Neural cell (in vitro differentiated cells): ENCODE results near the gene NFAM1. TPM values are rescaled to one million over a fixed set of nuclear protein-coding genes. Genes with fewer than 3 reads are reported as not detected.
A peak's percentile ranks its signal among the peaks of the same experiment; 100 is the strongest.

ENCODE experiments used
- H2AFZ ChIP-seq: fragments of 200-600, 300-800 bp; sonication (generic), shearing (Covaris generic); 2 replicates; pipeline ENCODE4 v1.6.0; 2014; ENCODE audit warnings: low read depth, mild to moderate bottlenecking, antibody characterized with exemption, low read length, moderate library complexity
- H3F3A ChIP-seq: fragments of 200-600 bp; shearing (Covaris generic); 2 replicates; pipeline ENCODE4 v1.6.1; 2016; ENCODE audit warnings: mild to moderate bottlenecking, moderate library complexity, mixed read lengths, antibody characterized with exemption, low read length; ENCODE audit not compliant: insufficient read depth, poor library complexity, severe bottlenecking
- H3K27ac ChIP-seq: fragments of 200-600, 300-800 bp; sonication (generic), shearing (Covaris generic); 2 replicates; pipeline ENCODE4 v1.5.1; 2014; ENCODE audit warnings: mild to moderate bottlenecking, low read length, moderate library complexity
- H3K27me3 ChIP-seq: fragments of 300-800, 200-600 bp; sonication (generic), shearing (Covaris generic); 2 replicates; pipeline ENCODE4 v1.6.0; 2014; ENCODE audit warnings: mild to moderate bottlenecking, low read depth, low read length, moderate library complexity; ENCODE audit not compliant: insufficient read depth
- H3K36me3 ChIP-seq: fragments of 300-800, 200-600 bp; sonication (generic), shearing (Covaris generic); 2 replicates; pipeline ENCODE4 v1.5.1; 2014; ENCODE audit warnings: mild to moderate bottlenecking, antibody characterized with exemption, low read length, moderate library complexity; ENCODE audit not compliant: insufficient read depth
- H3K4me2 ChIP-seq: fragments of 300-800, 200-600 bp; sonication (generic), shearing (Covaris generic); 2 replicates; pipeline ENCODE4 v1.6.0; 2014; ENCODE audit warnings: mild to moderate bottlenecking, low read length
- H3K4me3 ChIP-seq: fragments of 300-800, 200-600 bp; sonication (generic), shearing (Covaris generic); 2 replicates; pipeline ENCODE4 v1.5.1; 2014; ENCODE audit warnings: mild to moderate bottlenecking, low read length, moderate library complexity
- H3K79me2 ChIP-seq: fragments of 200-600 bp; shearing (Covaris generic); replicated peaks from 2 replicates; pipeline ENCODE4 v1.6.0; 2014; ENCODE audit warnings: mild to moderate bottlenecking, low read length, moderate library complexity; ENCODE audit not compliant: insufficient read depth
- H3K9ac ChIP-seq: fragments of 300-800, 200-600 bp; sonication (generic), shearing (Covaris generic); 2 replicates; pipeline ENCODE4 v1.6.1; 2016; ENCODE audit warnings: mild to moderate bottlenecking, low read length, mixed read lengths
- H3K9me2 ChIP-seq: fragments of 200-600 bp; shearing (Covaris generic); 2 replicates; pipeline ENCODE4 v1.6.1; 2016; ENCODE audit warnings: mild to moderate bottlenecking, low read length, mixed read lengths; ENCODE audit not compliant: insufficient read depth
- H3K9me3 ChIP-seq: fragments of 200-600, 300-800 bp; sonication (generic), shearing (Covaris generic); 2 replicates; pipeline ENCODE4 v1.6.1; 2016; ENCODE audit warnings: mild to moderate bottlenecking, mixed run types, low read length, moderate library complexity, mixed read lengths
- H4K20me1 ChIP-seq: fragments of 200-600 bp; shearing (Covaris generic); 2 replicates; pipeline ENCODE4 v1.6.1; 2016; ENCODE audit warnings: mild to moderate bottlenecking, mixed run types; ENCODE audit not compliant: insufficient read depth
- EP300 ChIP-seq: fragments of 450-650 bp; conservative IDR thresholded peaks from 2 replicates; pipeline ENCODE4 v1.6.1; 2014; ENCODE audit warnings: antibody characterized with exemption, mild to moderate bottlenecking, moderate library complexity; ENCODE audit not compliant: poor library complexity, severe bottlenecking
- EZH2 ChIP-seq: fragments of 200-600, 300-800 bp; shearing (Covaris generic), sonication (generic); IDR thresholded peaks from 2 replicates; pipeline ENCODE4 v1.6.1; 2014; ENCODE audit warnings: antibody characterized with exemption, low read length, borderline replicate concordance, mild to moderate bottlenecking; ENCODE audit not compliant: insufficient read depth, poor library complexity, severe bottlenecking
- MXI1 ChIP-seq: fragments of 450-650 bp; conservative IDR thresholded peaks from 2 replicates; pipeline ENCODE4 v1.6.1; 2014; ENCODE audit warnings: antibody characterized with exemption, mild to moderate bottlenecking; ENCODE audit not compliant: poor library complexity, severe bottlenecking
- POLR2AphosphoS5 ChIP-seq: IDR thresholded peaks from 2 replicates; pipeline ENCODE4 v1.6.1; 2012
- RAD21 ChIP-seq: fragments of 450-650 bp; conservative IDR thresholded peaks from 2 replicates; pipeline ENCODE4 v1.6.1; 2014; ENCODE audit warnings: antibody characterized with exemption, mild to moderate bottlenecking, moderate library complexity
- SMC3 ChIP-seq: fragments of 450-650 bp; conservative IDR thresholded peaks from 2 replicates; pipeline ENCODE4 v1.6.1; 2014; ENCODE audit warnings: antibody characterized with exemption, mild to moderate bottlenecking, moderate library complexity; ENCODE audit not compliant: poor library complexity
- TAF1 ChIP-seq: IDR thresholded peaks from 2 replicates; pipeline ENCODE4 v1.6.1; 2012; ENCODE audit warnings: low read depth
- polyA plus RNA-seq: library from polyadenylated mRNA; depleted of rRNA; stranded (reverse); fragments of >200 nt; gene quantifications from 2 replicates; pipeline ENCODE4 v1.2.3, GENCODE V29; 2014
- TF ChIP-seq, protein P1 (sequence below): IDR thresholded peaks from 2 replicates; pipeline ENCODE4 v1.6.1; 2012; ENCODE audit warnings: borderline replicate concordance
- TF ChIP-seq, protein P2 (sequence below): fragments of 450-650 bp; IDR thresholded peaks from 2 replicates; pipeline ENCODE4 v1.5.1; 2014; ENCODE audit warnings: antibody characterized with exemption, mild to moderate bottlenecking, moderate library complexity; ENCODE audit not compliant: poor library complexity, severe bottlenecking

NFAM1 gene
- polyA plus RNA-seq, 1 donor from 2014 or later, result 0.05 TPM

DNA sequence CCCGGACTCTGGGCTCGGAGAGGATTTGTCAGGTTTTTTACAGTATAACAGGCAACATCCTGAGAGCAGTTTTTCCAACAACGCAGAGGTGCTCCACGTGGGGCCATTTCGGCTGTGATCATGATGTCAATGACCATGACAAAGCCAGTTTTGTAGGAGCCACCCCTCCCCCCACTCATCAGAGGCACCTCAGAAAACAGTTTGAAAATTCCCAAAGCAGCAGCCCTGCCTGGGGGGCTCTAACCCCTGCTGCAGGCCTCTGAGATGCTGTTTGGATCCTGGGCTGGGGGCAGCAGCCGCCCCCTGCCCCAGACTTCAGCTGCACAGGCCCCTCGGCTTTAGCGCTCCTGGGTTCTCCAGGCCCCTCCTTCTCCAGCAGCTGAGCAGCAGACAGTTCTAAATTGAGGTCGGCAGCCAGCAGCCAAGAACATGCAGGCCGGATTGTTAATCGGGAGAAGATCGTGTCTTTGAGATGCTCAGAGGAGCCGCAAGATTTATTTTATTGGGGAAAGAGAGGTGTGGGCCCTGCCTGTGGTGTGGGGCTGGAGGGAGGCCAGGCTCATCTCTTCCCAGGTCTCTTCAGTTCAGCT lies 19.4 kb downstream of the NFAM1 start:
- TF ChIP-seq, protein P1, sequence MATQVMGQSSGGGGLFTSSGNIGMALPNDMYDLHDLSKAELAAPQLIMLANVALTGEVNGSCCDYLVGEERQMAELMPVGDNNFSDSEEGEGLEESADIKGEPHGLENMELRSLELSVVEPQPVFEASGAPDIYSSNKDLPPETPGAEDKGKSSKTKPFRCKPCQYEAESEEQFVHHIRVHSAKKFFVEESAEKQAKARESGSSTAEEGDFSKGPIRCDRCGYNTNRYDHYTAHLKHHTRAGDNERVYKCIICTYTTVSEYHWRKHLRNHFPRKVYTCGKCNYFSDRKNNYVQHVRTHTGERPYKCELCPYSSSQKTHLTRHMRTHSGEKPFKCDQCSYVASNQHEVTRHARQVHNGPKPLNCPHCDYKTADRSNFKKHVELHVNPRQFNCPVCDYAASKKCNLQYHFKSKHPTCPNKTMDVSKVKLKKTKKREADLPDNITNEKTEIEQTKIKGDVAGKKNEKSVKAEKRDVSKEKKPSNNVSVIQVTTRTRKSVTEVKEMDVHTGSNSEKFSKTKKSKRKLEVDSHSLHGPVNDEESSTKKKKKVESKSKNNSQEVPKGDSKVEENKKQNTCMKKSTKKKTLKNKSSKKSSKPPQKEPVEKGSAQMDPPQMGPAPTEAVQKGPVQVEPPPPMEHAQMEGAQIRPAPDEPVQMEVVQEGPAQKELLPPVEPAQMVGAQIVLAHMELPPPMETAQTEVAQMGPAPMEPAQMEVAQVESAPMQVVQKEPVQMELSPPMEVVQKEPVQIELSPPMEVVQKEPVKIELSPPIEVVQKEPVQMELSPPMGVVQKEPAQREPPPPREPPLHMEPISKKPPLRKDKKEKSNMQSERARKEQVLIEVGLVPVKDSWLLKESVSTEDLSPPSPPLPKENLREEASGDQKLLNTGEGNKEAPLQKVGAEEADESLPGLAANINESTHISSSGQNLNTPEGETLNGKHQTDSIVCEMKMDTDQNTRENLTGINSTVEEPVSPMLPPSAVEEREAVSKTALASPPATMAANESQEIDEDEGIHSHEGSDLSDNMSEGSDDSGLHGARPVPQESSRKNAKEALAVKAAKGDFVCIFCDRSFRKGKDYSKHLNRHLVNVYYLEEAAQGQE, result no peak
- TF ChIP-seq, protein P2, sequence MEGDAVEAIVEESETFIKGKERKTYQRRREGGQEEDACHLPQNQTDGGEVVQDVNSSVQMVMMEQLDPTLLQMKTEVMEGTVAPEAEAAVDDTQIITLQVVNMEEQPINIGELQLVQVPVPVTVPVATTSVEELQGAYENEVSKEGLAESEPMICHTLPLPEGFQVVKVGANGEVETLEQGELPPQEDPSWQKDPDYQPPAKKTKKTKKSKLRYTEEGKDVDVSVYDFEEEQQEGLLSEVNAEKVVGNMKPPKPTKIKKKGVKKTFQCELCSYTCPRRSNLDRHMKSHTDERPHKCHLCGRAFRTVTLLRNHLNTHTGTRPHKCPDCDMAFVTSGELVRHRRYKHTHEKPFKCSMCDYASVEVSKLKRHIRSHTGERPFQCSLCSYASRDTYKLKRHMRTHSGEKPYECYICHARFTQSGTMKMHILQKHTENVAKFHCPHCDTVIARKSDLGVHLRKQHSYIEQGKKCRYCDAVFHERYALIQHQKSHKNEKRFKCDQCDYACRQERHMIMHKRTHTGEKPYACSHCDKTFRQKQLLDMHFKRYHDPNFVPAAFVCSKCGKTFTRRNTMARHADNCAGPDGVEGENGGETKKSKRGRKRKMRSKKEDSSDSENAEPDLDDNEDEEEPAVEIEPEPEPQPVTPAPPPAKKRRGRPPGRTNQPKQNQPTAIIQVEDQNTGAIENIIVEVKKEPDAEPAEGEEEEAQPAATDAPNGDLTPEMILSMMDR, result no peak
- TF ChIP-seq EP300 (no peak), RAD21 (no peak), EZH2 (no peak), POLR2AphosphoS5 (no peak), SMC3 (no peak), MXI1 (no peak), TAF1 (no peak)
- H3K27ac ChIP-seq, result peak overlapping the region; percentile 24
- no peak overlapping the region for H3K4me3 ChIP-seq
- no peaks in the 10 kb centered on the region for H4K20me1 ChIP-seq
- H3K36me3 ChIP-seq, result no peaks in the 10 kb centered on the region
- H2AFZ ChIP-seq, result no peak overlapping the region
- H3K9me2 ChIP-seq, result no peaks in the 10 kb centered on the region
- no peaks in the 10 kb centered on the region for H3K9me3 ChIP-seq
- no peaks in the 10 kb centered on the region for H3K79me2 ChIP-seq
- no peak overlapping the region for H3K4me2 ChIP-seq
- H3F3A ChIP-seq, result no peaks in the 10 kb centered on the region
- peak overlapping the region; percentile 42 for H3K9ac ChIP-seq
- no peaks in the 10 kb centered on the region for H3K27me3 ChIP-seq

DNA sequence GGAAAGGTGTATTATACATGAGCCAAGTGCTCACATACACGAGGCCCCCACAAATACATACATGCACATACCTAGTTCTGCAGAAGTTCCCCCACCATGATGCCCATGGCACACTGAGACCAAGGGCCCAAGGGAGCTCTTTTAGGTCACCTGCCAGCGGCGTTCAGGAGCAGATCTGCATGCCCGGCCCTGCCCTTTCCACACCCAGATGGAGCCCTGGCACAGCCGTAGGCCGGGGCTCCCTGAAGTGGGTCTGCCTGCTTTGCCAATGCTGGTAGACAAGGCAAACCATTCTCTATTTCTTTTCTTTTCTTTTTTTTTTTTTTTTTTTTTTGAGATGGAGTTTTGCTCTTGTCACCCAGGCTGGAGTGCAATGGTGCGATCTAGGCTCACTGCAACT lies 21.5 kb downstream of the NFAM1 start:
- no peaks in the 10 kb centered on the region for H3K9me2 ChIP-seq
- H3K4me3 ChIP-seq, result no peak overlapping the region
- TF ChIP-seq SMC3, result no peak
- TF ChIP-seq, protein P1, result no peak
- no peak overlapping the region for H2AFZ ChIP-seq
- no peaks in the 10 kb centered on the region for H3F3A ChIP-seq
- no peaks in the 10 kb centered on the region for H3K9me3 ChIP-seq
- no peaks in the 10 kb centered on the region for H4K20me1 ChIP-seq
- H3K27me3 ChIP-seq, result no peaks in the 10 kb centered on the region
- H3K36me3 ChIP-seq, result no peaks in the 10 kb centered on the region
- no peak overlapping the region for H3K9ac ChIP-seq
- H3K4me2 ChIP-seq, result no peak overlapping the region
- no peak overlapping the region for H3K27ac ChIP-seq
- H3K79me2 ChIP-seq, result no peaks in the 10 kb centered on the region
